Kidney epithelial cell (primary cell): ENCODE data around the gene FLAD1. TPM values are rescaled to one million over a fixed set of nuclear protein-coding genes. Genes with fewer than 3 reads are reported as not detected.

Source experiments
- DNase-seq: peaks from one replicate; pipeline ENCODE4 v3.0.0-alpha.2; 2010; ENCODE audit warnings: low read depth
- H3K27me3 ChIP-seq: 2 replicates; pipeline ENCODE4 v1.6.0; 2011; ENCODE audit warnings: low read length; ENCODE audit not compliant: control insufficient read depth, insufficient read depth
- H3K36me3 ChIP-seq: 2 replicates; pipeline ENCODE4 v1.5.1; 2011; ENCODE audit warnings: low read length; ENCODE audit not compliant: control insufficient read depth, insufficient read depth
- H3K4me3 ChIP-seq: 2 replicates; pipeline ENCODE4 v1.5.1; 2011; ENCODE audit warnings: low read depth, mild to moderate bottlenecking, control low read depth, low read length
- CTCF ChIP-seq: IDR thresholded peaks from 2 replicates; pipeline ENCODE4 v1.5.1; 2011; ENCODE audit warnings: mild to moderate bottlenecking, moderate library complexity, low read length, control low read depth, inconsistent platforms; ENCODE audit not compliant: insufficient read depth, poor library complexity, severe bottlenecking
- total RNA-seq: library from RNA; depleted of rRNA; stranded (reverse); fragments of >200 nt; gene quantifications from 2 replicates; pipeline ENCODE4 v1.2.3, GENCODE V29; 2015

FLAD1 gene
- total RNA-seq, 1 donor from 2014 or later: 53.0 TPM

- no peaks in the 10 kb centered on the region for H3K36me3 ChIP-seq
- no peaks in the 10 kb centered on the region for H3K27me3 ChIP-seq
- no peak for DNase-seq
- TF ChIP-seq CTCF: no peak
- H3K4me3 ChIP-seq: no peak overlapping the region
Measured at GRCh38 chr1:155011004-155011416, 27.9 kb downstream of the FLAD1 start.

DNA sequence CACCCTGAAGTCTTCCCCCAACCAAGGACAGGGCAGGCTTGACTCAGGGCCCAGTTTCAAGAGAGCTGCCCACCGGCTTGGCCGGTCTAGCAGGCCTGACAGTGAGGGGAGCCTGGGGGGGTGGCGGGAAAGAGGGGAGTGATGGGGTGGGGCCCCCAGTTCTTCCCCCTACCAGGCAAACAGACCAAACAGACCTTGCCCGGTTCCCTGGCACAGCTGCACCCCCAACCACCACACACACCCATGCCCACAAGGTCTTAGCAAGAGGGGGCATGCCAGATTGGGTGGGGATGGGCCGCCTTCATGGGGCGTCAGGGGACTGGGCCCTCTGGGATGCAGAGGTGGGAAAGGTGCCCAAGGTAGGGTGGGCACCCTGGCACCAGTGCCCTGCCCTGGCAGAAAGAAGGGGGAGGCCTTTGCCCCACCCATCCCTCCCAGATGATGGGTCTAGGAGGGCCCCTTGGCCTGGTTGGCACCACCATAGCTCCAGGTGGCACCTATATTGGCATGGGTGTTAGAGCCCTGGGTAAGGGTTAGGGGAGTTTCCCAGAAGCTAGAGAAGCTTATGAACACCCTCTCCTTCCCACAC, 28.4 kb downstream of the FLAD1 start:
- DNase-seq: no peak
- Histone ChIP-seq H3K27me3 (no peaks in the 10 kb centered on the region), H3K4me3 (no peak overlapping the region), H3K36me3 (no peaks in the 10 kb centered on the region)
- TF ChIP-seq CTCF: no peak

- no peak for TF ChIP-seq CTCF
- Histone ChIP-seq H3K36me3 (no peaks in the 10 kb centered on the region), H3K4me3 (no peak overlapping the region), H3K27me3 (no peaks in the 10 kb centered on the region)
- no peak for DNase-seq
Measured at GRCh38 chr1:155012026-155012546, 28.9 kb downstream of the FLAD1 start.

- no peak for TF ChIP-seq CTCF
- Histone ChIP-seq H3K27me3 (no peaks in the 10 kb centered on the region), H3K36me3 (no peaks in the 10 kb centered on the region), H3K4me3 (no peak overlapping the region)
- no peak for DNase-seq
Measured at GRCh38 chr1:155012776-155013602, 29.8 kb downstream of the FLAD1 start.

GRCh38 chr1:155013632-155014031, 30.5 kb downstream of the FLAD1 start:
- no peak for DNase-seq

More at GRCh38 chr1:155013632-155014031, 30.5 kb downstream of the FLAD1 start:
- no peak overlapping the region for H3K4me3 ChIP-seq
- no peak for TF ChIP-seq CTCF
- H3K27me3 ChIP-seq: no peaks in the 10 kb centered on the region
- no peaks in the 10 kb centered on the region for H3K36me3 ChIP-seq
